Right atrium auricular region (tissue), 2 donors: ENCODE data around the gene ARNT2. TPM values are rescaled to one million over a fixed set of nuclear protein-coding genes. Genes with fewer than 3 reads are reported as not detected.
A peak's percentile ranks its signal among the peaks of the same experiment; 100 is the strongest.

ENCODE experiments used
- DNase-seq: peaks from one replicate; pipeline ENCODE4 v3.0.0-alpha.2; 2019; ENCODE audit warnings: low spot score
- H3K27ac ChIP-seq, 2 donors: fragments of 200-600 bp; sonication (generic); 1 replicate in 1 of 2; 2 replicates in 1 of 2; pipeline ENCODE4 v1.5.1; 2016 to 2019
- H3K27me3 ChIP-seq, 2 donors: fragments of 200-600 bp; sonication (generic); one replicate each; pipeline versions ENCODE4 v1.5.1 to v1.6.0; 2017 to 2019
- H3K36me3 ChIP-seq: fragments of 200-600 bp; sonication (generic); one replicate; pipeline ENCODE4 v1.5.1; 2016
- H3K4me1 ChIP-seq, 2 donors: fragments of 200-600 bp; sonication (generic); one replicate each; pipeline versions ENCODE4 v1.5.1 to v1.6.0; 2017 to 2019
- H3K4me3 ChIP-seq, 2 donors: fragments of 200-600 bp; sonication (generic); 1 replicate in 1 of 2; 2 replicates in 1 of 2; pipeline ENCODE4 v1.5.1; 2017 to 2019; ENCODE audit warnings: mild to moderate bottlenecking in 1 of 2, moderate library complexity in 1 of 2
- H3K9me3 ChIP-seq, 2 donors: fragments of 200-600 bp; sonication (generic); one replicate each; pipeline ENCODE4 v1.5.1; 2019
- total RNA-seq, 2 donors: library from RNA; depleted of rRNA; stranded (reverse); fragments of >200 nt; gene quantifications; one replicate each; pipeline ENCODE4 v1.1.0, GENCODE V29; 2016
- TF ChIP-seq, protein P1 (sequence below), 2 donors: fragments of 200-600 bp; sonication (generic); IDR thresholded peaks; one replicate each; pipeline ENCODE4 v1.5.1; 2019; ENCODE audit warnings: antibody characterized with exemption in 2 of 2

ARNT2 gene
- total RNA-seq, 2 donors from 2014 or later = 4.8 to 8.4 TPM

DNA sequence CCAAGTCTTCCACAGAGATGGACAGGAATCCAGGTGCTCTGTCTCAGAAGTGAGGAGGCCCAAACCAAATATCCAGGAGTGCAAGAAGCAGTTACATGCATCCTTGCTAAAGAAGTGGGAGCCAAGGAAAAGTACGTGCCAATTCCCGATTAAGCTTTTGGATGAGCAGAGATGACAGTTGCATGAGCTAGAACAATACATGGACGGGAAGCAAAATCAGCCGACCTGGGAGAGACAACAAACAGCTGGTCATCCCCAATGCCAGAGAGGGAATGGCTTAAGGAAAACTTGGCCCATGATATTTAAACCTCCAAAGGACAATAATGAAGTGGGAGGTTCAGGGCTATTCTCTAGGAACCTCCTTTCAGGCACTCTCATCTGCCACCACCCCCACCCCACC, 204.9 kb downstream of the ARNT2 start:
- H3K27me3 ChIP-seq = no peaks in the 10 kb centered on the region
- TF ChIP-seq, protein P1, sequence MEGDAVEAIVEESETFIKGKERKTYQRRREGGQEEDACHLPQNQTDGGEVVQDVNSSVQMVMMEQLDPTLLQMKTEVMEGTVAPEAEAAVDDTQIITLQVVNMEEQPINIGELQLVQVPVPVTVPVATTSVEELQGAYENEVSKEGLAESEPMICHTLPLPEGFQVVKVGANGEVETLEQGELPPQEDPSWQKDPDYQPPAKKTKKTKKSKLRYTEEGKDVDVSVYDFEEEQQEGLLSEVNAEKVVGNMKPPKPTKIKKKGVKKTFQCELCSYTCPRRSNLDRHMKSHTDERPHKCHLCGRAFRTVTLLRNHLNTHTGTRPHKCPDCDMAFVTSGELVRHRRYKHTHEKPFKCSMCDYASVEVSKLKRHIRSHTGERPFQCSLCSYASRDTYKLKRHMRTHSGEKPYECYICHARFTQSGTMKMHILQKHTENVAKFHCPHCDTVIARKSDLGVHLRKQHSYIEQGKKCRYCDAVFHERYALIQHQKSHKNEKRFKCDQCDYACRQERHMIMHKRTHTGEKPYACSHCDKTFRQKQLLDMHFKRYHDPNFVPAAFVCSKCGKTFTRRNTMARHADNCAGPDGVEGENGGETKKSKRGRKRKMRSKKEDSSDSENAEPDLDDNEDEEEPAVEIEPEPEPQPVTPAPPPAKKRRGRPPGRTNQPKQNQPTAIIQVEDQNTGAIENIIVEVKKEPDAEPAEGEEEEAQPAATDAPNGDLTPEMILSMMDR (IDR thresholded peaks at IDR 0.05) = no peak
- H3K4me1 ChIP-seq = peaks cover 0 to 5% of the 10 kb centered on the region in 2 donors
- H3K9me3 ChIP-seq = no peaks in the 10 kb centered on the region
- peak; percentile 23 for DNase-seq
- H3K36me3 ChIP-seq = no peaks in the 10 kb centered on the region
- H3K4me3 ChIP-seq = no peak overlapping the region
- H3K27ac ChIP-seq = no peak overlapping the region

DNA sequence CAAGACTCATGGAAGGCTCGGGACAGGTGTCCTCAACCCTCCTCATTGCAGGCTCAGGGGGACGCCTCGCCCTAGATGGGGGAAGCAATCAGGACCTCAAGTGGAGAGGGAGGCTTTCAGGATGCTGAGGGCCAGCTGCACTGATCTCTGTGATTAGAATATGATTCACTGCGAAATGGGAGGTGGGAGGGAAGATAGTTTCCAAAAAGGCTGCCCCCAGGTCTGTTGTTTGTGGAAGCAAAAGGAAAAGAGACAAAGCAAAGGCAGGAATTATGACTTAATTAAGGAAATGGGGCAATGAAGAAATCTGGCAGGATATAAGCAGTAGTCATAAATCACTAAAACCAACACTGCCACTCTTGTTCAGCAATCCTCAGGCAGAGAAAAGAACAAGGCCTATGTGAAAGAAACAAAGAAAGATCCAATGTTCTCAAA, 205.3 kb downstream of the ARNT2 start:
- H3K27ac ChIP-seq = no peak overlapping the region
- peaks cover 0 to 5% of the 10 kb centered on the region in 2 donors for H3K4me1 ChIP-seq
- no peaks in the 10 kb centered on the region for H3K9me3 ChIP-seq
- H3K4me3 ChIP-seq = no peak overlapping the region
- TF ChIP-seq, protein P1 (IDR thresholded peaks at IDR 0.05) = no peak
- peak; percentile 42 for DNase-seq
- H3K27me3 ChIP-seq = no peaks in the 10 kb centered on the region
- no peaks in the 10 kb centered on the region for H3K36me3 ChIP-seq

- Histone ChIP-seq H3K27me3 (no peaks in the 10 kb centered on the region), H3K4me3 (no peak overlapping the region), H3K9me3 (no peaks in the 10 kb centered on the region), H3K36me3 (no peaks in the 10 kb centered on the region), H3K27ac (no peak overlapping the region), H3K4me1 (peaks cover 1 to 16% of the 10 kb centered on the region in 2 donors)
- TF ChIP-seq, protein P1 (IDR thresholded peaks at IDR 0.05) = no peak
- peak; percentile 50 for DNase-seq
These were observed 207.4 kb downstream of the ARNT2 start for GRCh38 chr15:80611543-80612080.

- no peak overlapping the region for H3K27ac ChIP-seq
- peaks cover 2 to 16% of the 10 kb centered on the region in 2 donors for H3K4me1 ChIP-seq
- TF ChIP-seq, protein P1 (IDR thresholded peaks at IDR 0.05) = no peak
- peak; percentile 46 for DNase-seq
- no peaks in the 10 kb centered on the region for H3K36me3 ChIP-seq
- no peak overlapping the region for H3K4me3 ChIP-seq
- no peaks in the 10 kb centered on the region for H3K9me3 ChIP-seq
- no peaks in the 10 kb centered on the region for H3K27me3 ChIP-seq
These were observed 208.1 kb downstream of the ARNT2 start for GRCh38 chr15:80612118-80612823.

- H3K4me1 ChIP-seq = peaks cover 2 to 11% of the 10 kb centered on the region in 2 donors
- no peaks in the 10 kb centered on the region for H3K27me3 ChIP-seq
- H3K4me3 ChIP-seq = no peak overlapping the region
- TF ChIP-seq, protein P1 (IDR thresholded peaks at IDR 0.05) = no peak
- no peak for DNase-seq
- no peaks in the 10 kb centered on the region for H3K9me3 ChIP-seq
- H3K36me3 ChIP-seq = no peaks in the 10 kb centered on the region
- no peak overlapping the region for H3K27ac ChIP-seq
These were observed 209.7 kb downstream of the ARNT2 start for GRCh38 chr15:80613762-80614365.
